DMS153 (cell line): ENCODE results near the gene ADCY6.
A peak's percentile ranks its signal among the peaks of the same experiment; 100 is the strongest.
"Not testable (repeated sequence)": the region's sequence is repeated elsewhere in the genome, so short reads cannot be mapped to it uniquely, and the experiment has no call there.

Experiments
- DNase-seq: peaks from one replicate; lab custom pipeline; 2025; lab: John Stamatoyannopoulos, UW

The ADCY6 gene

GRCh38 chr12:48750769-48751356 lies 38.0 kb downstream of the ADCY6 start:
- no peak for DNase-seq

DNA sequence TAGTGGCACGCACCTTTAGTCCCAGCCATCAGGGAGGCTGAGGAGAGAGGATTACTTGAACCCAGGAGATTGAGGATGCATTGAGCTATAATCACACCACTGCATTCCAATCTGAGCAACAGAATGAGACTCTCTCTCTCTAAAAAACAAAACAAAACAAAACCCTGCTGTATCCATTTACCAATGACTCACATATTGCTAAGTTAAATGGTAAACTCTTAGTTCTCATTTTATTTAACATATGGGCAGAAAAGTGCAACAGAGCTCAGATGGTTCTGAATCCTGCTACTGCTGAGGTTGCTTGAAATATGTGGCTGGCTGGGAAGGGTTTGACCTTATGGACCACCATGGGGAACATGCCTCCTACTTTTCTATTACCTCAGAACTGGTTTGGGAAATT lies 38.7 kb downstream of the ADCY6 start:
- DNase-seq, result no peak

DNA sequence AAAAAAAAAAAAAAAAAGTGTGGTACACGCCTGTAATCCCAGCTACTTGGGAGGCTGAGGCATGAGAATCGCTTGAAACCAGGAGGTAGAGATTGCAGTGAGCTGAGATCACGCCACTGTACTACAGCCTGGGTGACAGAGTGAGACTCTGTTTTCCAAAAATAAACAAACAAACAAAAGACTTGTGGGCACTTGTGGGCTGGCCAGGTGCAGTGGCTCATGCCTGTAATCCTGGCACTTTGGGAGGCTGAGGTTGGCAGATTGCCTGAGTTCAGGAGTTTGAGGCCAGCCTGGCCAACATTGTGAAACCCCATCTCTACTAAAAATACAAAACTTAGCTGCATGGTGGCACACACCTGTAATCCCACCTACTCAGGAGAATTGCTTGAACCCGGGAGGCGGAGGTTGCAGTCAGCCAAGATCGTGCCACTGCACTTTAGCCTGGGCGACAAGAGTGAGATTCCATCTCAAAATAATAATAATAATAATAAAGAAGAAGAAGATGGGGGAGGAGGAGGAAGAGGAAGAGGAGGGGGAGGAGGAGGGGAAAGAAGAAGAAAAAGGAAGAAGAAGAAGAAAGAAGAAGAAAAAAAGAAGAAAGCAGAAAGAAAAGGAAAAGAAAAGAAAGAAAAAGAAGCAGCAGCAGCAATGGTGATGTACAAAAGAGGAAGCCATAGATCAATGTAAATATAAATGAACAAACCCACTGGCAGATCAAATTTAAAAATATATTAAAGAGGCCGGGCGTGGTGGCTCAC lies 44.5 kb downstream of the ADCY6 start:
- peak; percentile 27 for DNase-seq

DNA sequence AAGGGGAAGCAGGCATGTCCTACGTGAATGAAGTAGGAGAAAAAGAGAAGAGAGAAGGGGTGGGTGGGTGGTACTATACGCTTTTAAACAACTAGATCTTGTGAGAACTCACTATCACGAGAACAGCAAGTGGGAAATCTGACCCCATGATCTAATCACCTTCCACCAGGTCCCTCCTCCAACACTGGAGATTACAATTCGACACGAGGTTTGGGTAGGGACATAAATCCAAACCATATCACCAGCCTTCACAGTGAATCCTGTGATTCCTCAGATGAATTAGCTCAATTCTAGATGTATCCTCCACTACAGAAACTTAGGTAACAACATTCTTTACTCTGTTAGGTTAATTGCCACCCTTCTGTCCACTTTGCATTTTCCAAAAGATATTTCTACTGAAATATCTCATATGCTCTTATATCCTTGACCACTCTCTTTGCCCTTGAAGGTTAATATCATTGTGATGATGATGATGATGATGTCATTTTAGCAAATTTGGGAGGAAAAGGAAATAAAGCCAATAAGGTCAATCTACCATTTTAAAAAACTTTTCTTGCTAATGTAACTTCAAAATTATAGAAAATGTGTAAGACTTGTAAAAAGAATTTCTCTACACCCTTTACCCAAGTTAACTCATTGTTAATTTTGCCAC lies 49.1 kb downstream of the ADCY6 start:
- no peak for DNase-seq

- DNase-seq, result no peak
Measured at GRCh38 chr12:48736456-48736855, 52.4 kb downstream of the ADCY6 start.

DNA sequence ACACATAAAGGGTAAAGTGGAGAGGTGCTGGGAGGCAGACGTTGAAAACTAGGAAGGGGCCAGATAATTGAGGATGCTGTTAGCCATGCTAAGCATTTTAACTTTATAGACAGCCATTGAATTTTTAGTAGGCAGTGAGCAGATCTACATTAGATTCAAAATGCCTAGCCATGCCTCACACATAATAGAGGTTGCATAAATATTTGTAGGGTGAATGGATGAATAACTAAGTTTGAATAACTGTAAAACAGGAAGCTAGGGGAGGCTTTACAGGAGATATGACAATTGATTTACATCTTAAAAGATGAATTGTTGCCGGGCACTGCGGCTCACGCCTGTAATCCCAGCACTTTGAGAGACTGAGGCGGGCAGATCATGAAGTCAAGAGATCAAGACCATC lies 60.1 kb downstream of the ADCY6 start:
- DNase-seq, result no peak

GRCh38 chr12:48720737-48721136 lies 68.2 kb downstream of the ADCY6 start:
- not testable (repeated sequence) for DNase-seq

DNA sequence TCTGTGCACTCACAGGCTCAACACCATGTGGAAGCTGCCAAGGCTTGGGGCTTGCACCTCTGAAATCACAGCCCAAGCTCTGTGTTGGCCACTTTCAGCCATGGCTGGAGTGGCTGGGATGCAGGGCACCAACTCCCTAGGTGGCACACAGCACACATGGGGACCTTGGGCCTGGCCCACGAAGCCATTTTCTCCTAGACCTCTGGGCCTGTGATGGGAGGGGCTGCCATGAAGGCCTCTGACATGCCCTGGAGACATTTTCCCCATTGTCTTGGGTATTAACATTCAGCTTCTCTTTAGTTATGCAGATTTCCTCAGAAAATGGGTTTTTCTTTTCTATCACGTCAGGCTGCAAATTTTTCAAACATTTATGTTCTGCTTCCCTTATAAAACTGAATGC lies 68.7 kb downstream of the ADCY6 start:
- not testable (repeated sequence) for DNase-seq

DNA sequence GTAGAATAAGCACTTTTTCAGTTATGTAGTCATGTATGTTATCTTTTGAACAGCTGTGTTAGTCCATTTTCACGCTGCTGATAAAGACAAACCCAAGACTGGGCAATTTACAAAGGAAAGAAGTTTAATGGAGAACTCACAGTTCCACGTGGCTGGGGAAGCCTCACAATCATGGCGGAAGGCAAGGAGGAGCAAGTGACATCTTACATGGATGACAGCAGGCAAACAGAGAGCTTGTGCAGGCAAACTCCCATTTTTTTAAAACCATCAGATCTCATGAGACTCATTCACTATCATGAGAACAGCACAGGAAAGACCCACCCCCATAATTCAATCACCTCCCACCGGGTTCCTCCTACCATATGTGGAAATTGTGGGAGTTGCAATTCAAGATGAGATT lies 69.9 kb downstream of the ADCY6 start:
- DNase-seq, result not testable (repeated sequence)

DNA sequence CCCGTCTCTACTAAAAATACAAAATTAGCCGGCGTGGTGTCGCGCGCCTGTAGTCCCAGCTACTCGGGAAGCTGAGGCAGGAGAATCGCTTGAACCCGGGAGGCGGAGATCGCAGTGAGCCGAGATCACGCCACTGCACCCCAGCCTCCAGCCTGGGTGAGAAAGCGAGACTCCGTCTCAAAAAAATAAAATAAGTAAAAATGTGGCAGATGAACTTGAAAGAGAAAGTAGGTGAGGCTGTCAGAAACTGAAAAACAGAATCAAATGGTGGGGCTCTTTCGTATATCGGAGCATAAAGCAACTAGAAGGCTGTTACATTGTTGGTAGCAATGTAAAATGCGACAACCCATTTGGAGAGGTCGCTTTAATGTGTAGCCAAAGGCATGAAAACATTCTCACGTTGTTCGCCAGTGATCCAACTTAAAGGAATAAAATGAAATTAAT lies 71.6 kb downstream of the ADCY6 start:
- no peak for DNase-seq

- DNase-seq, result peak; percentile 100
Measured at GRCh38 chr12:48716493-48717251, 72.2 kb downstream of the ADCY6 start, which contains the start of gene CCNT1. Gene CCNT1, minus strand, starts transcription at chr12:48716707. Its CDS starts 32 bp downstream, at chr12:48716675.
